Measurements from ENCODE around the gene AGBL1. TPM values are rescaled to one million over a fixed set of nuclear protein-coding genes. Genes with fewer than 3 reads are reported as not detected.

AGBL1 gene
- total RNA-seq, 1 donor from 2014 or later: not detected

- no peak for DNase-seq (ENCODE audit: extremely low spot score, unreplicated experiment)
- Mint-ChIP-seq H3K27me3 (ENCODE audit: unreplicated experiment) (no peaks in the 10 kb centered on the region), H3K36me3 (ENCODE audit: unreplicated experiment) (no peaks in the 10 kb centered on the region), H3K4me1 (ENCODE audit: unreplicated experiment) (no peaks in the 10 kb centered on the region), H3K9me3 (ENCODE audit: unreplicated experiment) (peaks cover 26% of the 10 kb centered on the region), H3K4me3 (ENCODE audit: unreplicated experiment) (no peak overlapping the region), H3K27ac (ENCODE audit: unreplicated experiment) (no peak overlapping the region)
- TF ChIP-seq CTCF (IDR thresholded peaks at IDR 0.05): no peak
Measured at GRCh38 chr15:86588413-86588812, 508.7 kb downstream of the AGBL1 start.

DNA sequence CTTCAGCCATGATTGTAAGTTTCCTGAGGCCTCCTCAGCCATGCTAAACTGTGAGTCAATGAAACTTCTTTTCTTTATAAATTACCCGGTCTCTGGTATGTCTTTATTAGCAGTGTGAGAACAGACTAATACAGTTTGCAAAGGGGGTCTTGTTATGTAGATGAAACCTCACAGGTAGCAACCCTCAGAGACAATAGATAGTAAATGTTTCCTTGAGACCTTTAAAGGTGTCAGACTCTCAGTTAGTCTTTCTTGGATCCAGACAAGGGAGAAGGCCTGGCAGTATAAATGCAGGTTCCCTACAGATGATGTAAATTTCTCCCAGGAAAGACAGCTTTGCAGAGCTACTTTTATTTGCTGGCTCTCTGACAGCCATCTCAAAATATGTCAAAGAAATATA is 510.8 kb downstream of the AGBL1 start:
- TF ChIP-seq CTCF (IDR thresholded peaks at IDR 0.05): no peak
- Mint-ChIP-seq H3K9me3 (ENCODE audit: unreplicated experiment) (peaks cover 31% of the 10 kb centered on the region), H3K4me3 (ENCODE audit: unreplicated experiment) (no peak overlapping the region), H3K4me1 (ENCODE audit: unreplicated experiment) (no peaks in the 10 kb centered on the region), H3K36me3 (ENCODE audit: unreplicated experiment) (no peaks in the 10 kb centered on the region), H3K27me3 (ENCODE audit: unreplicated experiment) (no peaks in the 10 kb centered on the region), H3K27ac (ENCODE audit: unreplicated experiment) (no peak overlapping the region)
- DNase-seq (ENCODE audit: extremely low spot score, unreplicated experiment): no peak

GRCh38 chr15:86591158-86591557 is 511.5 kb downstream of the AGBL1 start:
- no peaks in the 10 kb centered on the region for H3K4me1 Mint-ChIP-seq (ENCODE audit: unreplicated experiment)

GRCh38 chr15:86591994-86592735 is 512.5 kb downstream of the AGBL1 start:
- H3K9me3 Mint-ChIP-seq (ENCODE audit: unreplicated experiment): peaks cover 44% of the 10 kb centered on the region
- H3K36me3 Mint-ChIP-seq (ENCODE audit: unreplicated experiment): no peaks in the 10 kb centered on the region
- no peaks in the 10 kb centered on the region for H3K4me1 Mint-ChIP-seq (ENCODE audit: unreplicated experiment)
- no peak overlapping the region for H3K4me3 Mint-ChIP-seq (ENCODE audit: unreplicated experiment)
- TF ChIP-seq CTCF (IDR thresholded peaks at IDR 0.05): no peak
- H3K27ac Mint-ChIP-seq (ENCODE audit: unreplicated experiment): no peak overlapping the region
- no peaks in the 10 kb centered on the region for H3K27me3 Mint-ChIP-seq (ENCODE audit: unreplicated experiment)
- no peak for DNase-seq (ENCODE audit: extremely low spot score, unreplicated experiment)

More at GRCh38 chr15:86591158-86591557, 511.5 kb downstream of the AGBL1 start:
- Mint-ChIP-seq H3K27me3 (ENCODE audit: unreplicated experiment) (no peaks in the 10 kb centered on the region), H3K9me3 (ENCODE audit: unreplicated experiment) (peaks cover 38% of the 10 kb centered on the region), H3K27ac (ENCODE audit: unreplicated experiment) (no peak overlapping the region), H3K4me3 (ENCODE audit: unreplicated experiment) (no peak overlapping the region), H3K36me3 (ENCODE audit: unreplicated experiment) (no peaks in the 10 kb centered on the region)
- TF ChIP-seq CTCF (IDR thresholded peaks at IDR 0.05): no peak
- DNase-seq (ENCODE audit: extremely low spot score, unreplicated experiment): no peak

DNA sequence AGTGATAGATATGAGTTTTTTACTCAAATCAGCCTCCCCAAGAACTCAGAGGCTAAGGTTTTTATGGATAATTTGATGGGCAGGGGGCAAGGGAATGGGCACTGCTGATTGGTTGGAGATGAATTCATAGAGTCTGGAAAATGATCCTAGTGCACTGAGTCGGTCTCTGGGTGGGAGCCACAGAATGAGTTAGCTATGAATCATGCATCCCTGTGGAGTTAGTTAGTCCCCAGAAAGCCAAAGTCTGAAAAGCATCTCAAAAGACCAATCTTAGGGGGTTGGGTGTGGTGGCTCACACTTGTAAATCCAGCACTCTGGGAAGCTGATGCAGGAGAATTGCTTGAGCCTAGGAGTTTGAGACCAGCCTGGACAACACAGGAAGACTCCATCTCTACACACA is 516.1 kb downstream of the AGBL1 start:
- Mint-ChIP-seq H3K27ac (ENCODE audit: unreplicated experiment) (no peak overlapping the region), H3K27me3 (ENCODE audit: unreplicated experiment) (no peaks in the 10 kb centered on the region), H3K4me1 (ENCODE audit: unreplicated experiment) (no peaks in the 10 kb centered on the region), H3K36me3 (ENCODE audit: unreplicated experiment) (no peaks in the 10 kb centered on the region), H3K4me3 (ENCODE audit: unreplicated experiment) (no peak overlapping the region), H3K9me3 (ENCODE audit: unreplicated experiment) (peaks cover 46% of the 10 kb centered on the region)
- no peak for TF ChIP-seq CTCF (IDR thresholded peaks at IDR 0.05)
- DNase-seq (ENCODE audit: extremely low spot score, unreplicated experiment): no peak

Data from osteocyte (in vitro differentiated cells).